Measurements from ENCODE around the gene NHSL2. TPM values are rescaled to one million over a fixed set of nuclear protein-coding genes. Genes with fewer than 3 reads are reported as not detected.

Gene NHSL2
- total RNA-seq, 4 donors from 2014 or later, result 10.4 to 35.8 (median 13.9) TPM

DNA sequence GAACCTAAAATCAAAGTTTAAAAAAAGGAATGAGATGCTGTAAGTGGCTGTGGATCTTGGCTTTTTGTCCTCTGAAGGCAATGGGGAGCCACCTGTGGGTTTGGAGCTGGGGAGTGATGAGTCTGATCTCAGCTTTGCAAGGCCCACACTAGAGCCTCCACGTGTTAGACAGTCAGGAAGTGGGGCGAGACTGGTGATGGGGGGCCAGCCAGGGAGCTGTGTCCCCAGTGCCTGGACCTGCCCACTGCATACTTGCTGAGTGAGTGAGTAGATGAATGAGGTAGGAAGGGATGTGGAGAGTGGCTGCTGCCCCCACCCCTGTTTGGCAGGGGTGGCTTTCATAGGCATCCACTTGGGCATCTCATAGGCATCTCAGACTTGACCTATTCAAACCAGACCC lies 84.0 kb downstream of the NHSL2 start:
- H3K9me3 ChIP-seq, result no peaks in the 10 kb centered on the region
- no peaks in the 10 kb centered on the region for H3K36me3 ChIP-seq
- no peaks in the 10 kb centered on the region for H3K27me3 ChIP-seq
- H3K27ac ChIP-seq, result no peak overlapping the region
- 60% methylated on average over 1 of the region's 2 CpGs; no CpG with 5 or more reads in 1 of the 2 donors for WGBS, 2 donors (ENCODE audit: low coverage in 1 of 2)
- TF ChIP-seq, protein P1, sequence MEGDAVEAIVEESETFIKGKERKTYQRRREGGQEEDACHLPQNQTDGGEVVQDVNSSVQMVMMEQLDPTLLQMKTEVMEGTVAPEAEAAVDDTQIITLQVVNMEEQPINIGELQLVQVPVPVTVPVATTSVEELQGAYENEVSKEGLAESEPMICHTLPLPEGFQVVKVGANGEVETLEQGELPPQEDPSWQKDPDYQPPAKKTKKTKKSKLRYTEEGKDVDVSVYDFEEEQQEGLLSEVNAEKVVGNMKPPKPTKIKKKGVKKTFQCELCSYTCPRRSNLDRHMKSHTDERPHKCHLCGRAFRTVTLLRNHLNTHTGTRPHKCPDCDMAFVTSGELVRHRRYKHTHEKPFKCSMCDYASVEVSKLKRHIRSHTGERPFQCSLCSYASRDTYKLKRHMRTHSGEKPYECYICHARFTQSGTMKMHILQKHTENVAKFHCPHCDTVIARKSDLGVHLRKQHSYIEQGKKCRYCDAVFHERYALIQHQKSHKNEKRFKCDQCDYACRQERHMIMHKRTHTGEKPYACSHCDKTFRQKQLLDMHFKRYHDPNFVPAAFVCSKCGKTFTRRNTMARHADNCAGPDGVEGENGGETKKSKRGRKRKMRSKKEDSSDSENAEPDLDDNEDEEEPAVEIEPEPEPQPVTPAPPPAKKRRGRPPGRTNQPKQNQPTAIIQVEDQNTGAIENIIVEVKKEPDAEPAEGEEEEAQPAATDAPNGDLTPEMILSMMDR (IDR thresholded peaks at IDR 0.05), result no peak
- TF ChIP-seq POLR2AphosphoS5 (IDR thresholded peaks at IDR 0.05) (no peak), POLR2A (IDR thresholded peaks at IDR 0.05) (no peak), EP300 (IDR thresholded peaks at IDR 0.05) (no peak)
- ATAC-seq, result no peak
- H3K4me3 ChIP-seq, result no peak overlapping the region
- H3K4me1 ChIP-seq, result peaks cover 0 to 14% (median 0%) of the 10 kb centered on the region in 3 donors

DNA sequence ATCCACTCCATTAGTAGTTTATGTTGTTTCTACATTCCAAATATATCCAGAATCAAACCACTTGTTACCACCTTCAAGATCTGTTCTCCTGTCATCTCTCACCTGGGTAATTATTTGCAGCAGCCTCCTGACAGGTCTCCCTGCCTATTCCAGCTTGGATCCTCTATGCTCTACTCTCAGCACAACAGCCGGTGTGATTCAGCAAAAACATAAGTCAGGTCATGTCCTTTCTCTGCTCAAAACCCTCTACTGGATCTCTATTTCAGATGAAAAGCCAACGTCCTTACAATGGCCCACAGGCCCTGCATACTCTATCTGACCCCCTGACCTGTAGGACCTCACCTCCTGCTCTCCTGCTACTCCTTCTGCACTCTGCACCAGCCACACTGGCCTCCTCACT lies 84.5 kb downstream of the NHSL2 start:
- TF ChIP-seq, protein P1 (IDR thresholded peaks at IDR 0.05), result no peak
- TF ChIP-seq POLR2AphosphoS5 (IDR thresholded peaks at IDR 0.05) (no peak), EP300 (IDR thresholded peaks at IDR 0.05) (no peak), POLR2A (IDR thresholded peaks at IDR 0.05) (no peak)
- Histone ChIP-seq H3K36me3 (no peaks in the 10 kb centered on the region), H3K9me3 (no peaks in the 10 kb centered on the region), H3K4me1 (peaks cover 0 to 9% (median 0%) of the 10 kb centered on the region in 3 donors), H3K27ac (no peak overlapping the region), H3K4me3 (no peak overlapping the region), H3K27me3 (no peaks in the 10 kb centered on the region)
- WGBS, 2 donors (ENCODE audit: low coverage in 1 of 2), result 33 to 69% methylated on average over 1 to 2 of the region's 2 CpGs
- ATAC-seq, result no peak

DNA sequence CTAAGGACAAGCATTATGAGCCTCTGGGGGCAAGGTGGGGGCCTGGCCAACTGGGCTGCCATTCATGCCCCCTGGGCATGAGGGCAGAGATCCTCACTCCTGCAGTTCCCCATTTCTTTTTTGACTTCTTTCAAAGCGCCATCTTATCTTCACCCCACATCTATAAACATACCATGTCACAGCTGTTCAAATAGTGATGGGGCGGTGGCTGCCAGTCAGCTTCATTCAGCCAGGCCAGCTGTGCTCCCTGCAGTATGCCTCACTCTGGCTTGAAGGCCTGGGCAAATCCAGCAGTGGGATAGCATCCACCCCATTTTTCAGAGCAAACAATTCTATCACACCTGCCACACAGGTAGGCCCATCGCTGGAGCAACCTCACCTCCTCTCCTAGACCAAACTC lies 85.5 kb downstream of the NHSL2 start:
- Histone ChIP-seq H3K36me3 (no peaks in the 10 kb centered on the region), H3K27me3 (no peaks in the 10 kb centered on the region), H3K9me3 (no peaks in the 10 kb centered on the region), H3K4me1 (peaks cover 0 to 9% (median 0%) of the 10 kb centered on the region in 3 donors), H3K4me3 (no peak overlapping the region), H3K27ac (no peak overlapping the region)
- no peak for ATAC-seq
- TF ChIP-seq POLR2AphosphoS5 (IDR thresholded peaks at IDR 0.05) (no peak), EP300 (IDR thresholded peaks at IDR 0.05) (no peak), POLR2A (IDR thresholded peaks at IDR 0.05) (no peak)
- TF ChIP-seq, protein P1 (IDR thresholded peaks at IDR 0.05), result no peak
- no CpG with 5 or more reads among the region's 3 CpGs for WGBS, 2 donors (ENCODE audit: low coverage in 1 of 2)

DNA sequence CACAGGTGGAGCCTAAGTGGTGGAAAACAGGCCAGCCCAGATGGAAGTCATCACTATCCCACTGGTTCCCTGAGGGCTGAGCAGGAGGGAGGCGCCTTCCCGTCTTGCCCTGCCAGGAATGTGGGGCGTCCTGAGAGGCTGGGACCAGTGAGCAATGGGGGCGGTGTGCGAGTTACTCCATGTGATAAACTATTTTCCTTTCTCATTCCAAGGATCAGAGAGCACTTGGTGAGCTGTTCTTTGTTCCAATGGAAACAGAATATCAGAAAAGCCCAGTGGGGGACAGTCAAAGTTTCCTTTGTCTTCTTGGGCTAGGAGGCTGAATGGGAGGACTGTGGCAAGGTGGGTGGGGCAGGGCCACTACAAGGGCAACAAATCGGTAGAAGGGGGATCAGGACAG lies 86.2 kb downstream of the NHSL2 start:
- H3K36me3 ChIP-seq, result no peaks in the 10 kb centered on the region
- no peak overlapping the region for H3K4me3 ChIP-seq
- TF ChIP-seq EP300 (IDR thresholded peaks at IDR 0.05) (no peak), POLR2AphosphoS5 (IDR thresholded peaks at IDR 0.05) (no peak), POLR2A (IDR thresholded peaks at IDR 0.05) (no peak)
- TF ChIP-seq, protein P1 (IDR thresholded peaks at IDR 0.05), result no peak
- no peaks in the 10 kb centered on the region for H3K9me3 ChIP-seq
- WGBS, 2 donors (ENCODE audit: low coverage in 1 of 2), result 60% methylated on average over 3 of the region's 6 CpGs; no CpG with 5 or more reads in 1 of the 2 donors
- ATAC-seq, result peak; percentile 89
- peaks cover 0 to 9% (median 0%) of the 10 kb centered on the region in 3 donors for H3K4me1 ChIP-seq
- H3K27ac ChIP-seq, result peak overlapping the region in 3 of 4 donors; percentile 49 to 70 (median 62)
- no peaks in the 10 kb centered on the region for H3K27me3 ChIP-seq

DNA sequence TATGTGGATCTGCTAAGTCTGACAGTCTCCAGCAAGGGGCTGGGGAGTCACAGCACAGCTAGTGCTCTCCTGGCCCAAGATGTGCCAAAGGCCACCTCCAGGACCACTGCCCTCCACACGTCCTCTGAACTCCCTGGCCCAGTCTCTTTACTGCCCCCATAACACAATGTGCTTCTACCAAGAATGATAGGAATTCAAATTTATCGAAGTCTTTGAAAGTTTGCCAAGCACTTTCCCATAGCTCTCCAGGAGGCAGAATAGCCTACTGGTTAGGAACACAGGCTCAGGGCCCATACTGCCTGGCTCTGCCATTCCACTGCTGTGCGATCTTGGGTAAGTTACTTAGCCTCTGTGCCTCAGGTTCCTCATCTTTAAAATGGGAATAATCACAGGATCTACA lies 86.7 kb downstream of the NHSL2 start:
- TF ChIP-seq POLR2AphosphoS5 (IDR thresholded peaks at IDR 0.05), result no peak
- TF ChIP-seq EP300 (IDR thresholded peaks at IDR 0.05), result no peak
- no peak for TF ChIP-seq POLR2A (IDR thresholded peaks at IDR 0.05)
- TF ChIP-seq, protein P1 (IDR thresholded peaks at IDR 0.05), result no peak
- H3K27ac ChIP-seq, result peak overlapping the region in 3 of 4 donors; percentile 49 to 70 (median 62)
- ATAC-seq, result no peak
- no peaks in the 10 kb centered on the region for H3K9me3 ChIP-seq
- peaks cover 0 to 4% (median 0%) of the 10 kb centered on the region in 3 donors for H3K4me1 ChIP-seq
- WGBS, 2 donors (ENCODE audit: low coverage in 1 of 2), result 54 to 100% methylated on average over 1 to 3 of the region's 3 CpGs
- no peaks in the 10 kb centered on the region for H3K27me3 ChIP-seq
- H3K4me3 ChIP-seq, result no peak overlapping the region
- no peaks in the 10 kb centered on the region for H3K36me3 ChIP-seq

All from gastroesophageal sphincter (tissue), 4 donors.